ENCODE results near the gene CLOCK. TPM values are rescaled to one million over a fixed set of nuclear protein-coding genes. Genes with fewer than 3 reads are reported as not detected.

The CLOCK gene
- polyA plus RNA-seq, 1 of the 3 experiments (the other 2 are of a cell fraction), result 4.2 TPM

DNA sequence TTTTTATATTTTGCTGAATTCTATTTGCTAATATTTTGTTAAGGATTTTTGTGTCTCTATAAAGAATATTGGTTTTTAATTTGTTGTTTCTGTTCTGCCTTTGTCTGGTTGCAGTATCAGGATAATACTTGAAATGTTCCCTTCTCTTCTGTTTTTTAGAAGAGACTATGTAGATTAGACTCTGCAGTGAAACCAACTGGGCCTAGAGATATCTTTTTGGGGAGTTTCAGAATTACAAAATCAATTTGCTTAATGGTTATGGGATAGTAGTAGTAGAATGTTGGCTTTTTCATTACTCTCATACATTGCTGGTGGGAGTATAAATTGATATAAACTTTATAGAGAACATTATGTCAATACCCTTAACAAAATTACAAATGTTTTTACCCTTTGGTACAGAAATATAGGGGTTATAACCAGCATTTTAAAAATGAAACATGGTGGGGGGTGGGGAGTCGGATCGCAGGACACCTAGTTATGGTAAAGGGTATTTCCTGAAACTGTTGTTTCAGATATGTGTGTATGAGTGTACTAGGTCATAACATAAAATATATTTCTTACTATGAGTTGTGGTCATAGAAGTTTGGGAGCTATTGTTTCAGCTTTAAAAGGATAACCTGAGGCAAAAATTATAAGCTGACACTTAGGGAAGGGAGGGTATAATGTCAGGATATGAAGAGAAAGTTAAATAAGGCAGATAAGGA is 29.0 kb downstream of the CLOCK start:
- ChIA-PET POLR2A (no interaction called here), CTCF (interaction anchor here (1.8 kb wide), 1 partner anchor 8 kb away, joined by 8 read pairs; no protein-coding TSS in a partner anchor)
- no peaks in the 10 kb centered on the region for H3K9me3 ChIP-seq
- H3K9me2 ChIP-seq, result no peaks in the 10 kb centered on the region
- H2AFZ ChIP-seq (ENCODE audit: low read depth), result no peak overlapping the region
- no peak for DNase-seq
- 95% methylated on average over 2 of the region's 2 CpGs for WGBS (ENCODE audit: low lambda C conversion rate)
- H3K4me2 ChIP-seq, result no peak overlapping the region
- H3K4me3 ChIP-seq (ENCODE audit: low read depth in 2 of 2, low read length in 1 of 2), result no peak overlapping the region
- H3K4me1 ChIP-seq (ENCODE audit: control insufficient read depth in 1 of 2, insufficient read depth in 2 of 2, low read depth in 1 of 2, low read length in 1 of 2), result no peaks in the 10 kb centered on the region
- no peak overlapping the region for H3K9ac ChIP-seq
- no peaks in the 10 kb centered on the region for H3K27me3 ChIP-seq (ENCODE audit: insufficient read depth)
- peaks cover 9% of the 10 kb centered on the region for H3F3A ChIP-seq (replicated peaks; ENCODE audit: insufficient read depth)
- H3K27ac ChIP-seq (ENCODE audit: low read depth in 2 of 2, low read length in 1 of 2), result no peak overlapping the region
- peaks cover 0 to 5% of the 10 kb centered on the region in 2 experiments for H3K36me3 ChIP-seq (replicated peaks in 1 of 2; ENCODE audit: control insufficient read depth in 1 of 2, insufficient read depth in 2 of 2, low read length in 1 of 2)
- no peaks in the 10 kb centered on the region for H4K20me1 ChIP-seq (ENCODE audit: insufficient read depth)
- peaks cover 74% of the 10 kb centered on the region for H3K79me2 ChIP-seq (ENCODE audit: insufficient read depth)
- no peak for TF ChIP-seq SIN3A (IDR thresholded peaks at IDR 0.05; ENCODE audit: borderline replicate concordance, low read depth, low read length)
- no peak for TF ChIP-seq CHD2 (IDR thresholded peaks at IDR 0.05; ENCODE audit: low read length, partially characterized antibody)
- TF ChIP-seq TAF1 (IDR thresholded peaks at IDR 0.05; ENCODE audit: borderline replicate concordance, low read depth, low read length), result no peak
- TF ChIP-seq EP300 (IDR thresholded peaks at IDR 0.05; ENCODE audit: borderline replicate concordance in 1 of 2, low read depth in 1 of 2, low read length in 1 of 2), result no peak
- no peak for TF ChIP-seq TCF12 (IDR thresholded peaks at IDR 0.05)
- TF ChIP-seq FOXM1 (IDR thresholded peaks at IDR 0.05; ENCODE audit: low read depth), result no peak
- no peak for TF ChIP-seq NFIC (IDR thresholded peaks at IDR 0.05; ENCODE audit: borderline replicate concordance)
- TF ChIP-seq GATA2 (CRISPR knock-in tag; IDR thresholded peaks at IDR 0.05), result no peak

DNA sequence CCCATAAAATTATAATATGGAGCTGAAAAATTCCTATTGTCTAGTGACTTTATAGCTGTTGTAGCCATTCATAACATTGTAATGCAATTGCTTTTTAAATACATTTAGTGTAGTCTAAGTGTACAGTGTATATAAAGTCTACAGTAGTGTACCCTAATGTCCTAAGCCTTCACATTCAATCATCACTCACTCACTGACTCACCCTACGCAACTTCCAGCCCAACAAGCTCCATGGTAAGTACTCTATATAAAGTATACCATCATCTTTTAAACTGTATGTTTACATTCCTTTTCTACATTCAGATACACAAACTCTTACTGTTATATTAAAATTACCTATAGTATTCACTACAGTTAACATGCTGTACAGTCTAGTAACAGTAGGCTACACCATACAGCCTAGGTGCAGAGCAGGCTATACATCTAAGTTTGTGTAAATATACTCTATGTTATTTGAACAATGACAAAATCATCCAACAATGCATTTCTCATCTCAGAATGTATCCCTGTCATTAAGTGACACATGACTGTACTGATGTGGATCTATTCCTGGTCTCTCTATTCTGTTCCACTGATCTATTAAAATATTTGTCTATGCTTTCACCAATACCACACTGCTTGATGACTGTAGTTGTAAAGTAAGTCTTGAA is 33.7 kb downstream of the CLOCK start:
- Histone ChIP-seq H3K36me3 (replicated peaks in 1 of 2; ENCODE audit: control insufficient read depth in 1 of 2, insufficient read depth in 2 of 2, low read length in 1 of 2) (peaks cover 0 to 5% of the 10 kb centered on the region in 2 experiments), H3K9me2 (no peaks in the 10 kb centered on the region), H2AFZ (ENCODE audit: low read depth) (no peak overlapping the region), H3K27me3 (ENCODE audit: insufficient read depth) (no peaks in the 10 kb centered on the region), H3K9me3 (no peaks in the 10 kb centered on the region), H3F3A (replicated peaks; ENCODE audit: insufficient read depth) (peaks cover 24% of the 10 kb centered on the region), H4K20me1 (ENCODE audit: insufficient read depth) (no peaks in the 10 kb centered on the region), H3K9ac (no peak overlapping the region), H3K27ac (ENCODE audit: low read depth in 2 of 2, low read length in 1 of 2) (no peak overlapping the region), H3K4me1 (ENCODE audit: control insufficient read depth in 1 of 2, insufficient read depth in 2 of 2, low read depth in 1 of 2, low read length in 1 of 2) (no peaks in the 10 kb centered on the region; a peak in 1 of 4 replicates), H3K4me2 (no peak overlapping the region), H3K79me2 (ENCODE audit: insufficient read depth) (peaks cover 54% of the 10 kb centered on the region; the same call in 1 of the 2 replicates), H3K4me3 (ENCODE audit: low read depth in 2 of 2, low read length in 1 of 2) (no peak overlapping the region)
- WGBS (ENCODE audit: low lambda C conversion rate), result 93% methylated on average over 1 of the region's 1 CpG
- ChIA-PET CTCF (no interaction called here), POLR2A (no interaction called here)
- DNase-seq, result no peak
- TF ChIP-seq ELF1 (IDR thresholded peaks at IDR 0.05) (no peak), RFX5 (IDR thresholded peaks at IDR 0.05; ENCODE audit: low read length) (no peak), FOXJ3 (CRISPR knock-in tag; IDR thresholded peaks at IDR 0.05) (no peak), SIN3A (IDR thresholded peaks at IDR 0.05; ENCODE audit: borderline replicate concordance, low read depth, low read length) (no peak), TCF12 (IDR thresholded peaks at IDR 0.05) (no peak), TAF1 (IDR thresholded peaks at IDR 0.05; ENCODE audit: borderline replicate concordance, low read depth, low read length) (no peak), NFIC (IDR thresholded peaks at IDR 0.05; ENCODE audit: borderline replicate concordance) (no peak)
- TF ChIP-seq, protein P1, sequence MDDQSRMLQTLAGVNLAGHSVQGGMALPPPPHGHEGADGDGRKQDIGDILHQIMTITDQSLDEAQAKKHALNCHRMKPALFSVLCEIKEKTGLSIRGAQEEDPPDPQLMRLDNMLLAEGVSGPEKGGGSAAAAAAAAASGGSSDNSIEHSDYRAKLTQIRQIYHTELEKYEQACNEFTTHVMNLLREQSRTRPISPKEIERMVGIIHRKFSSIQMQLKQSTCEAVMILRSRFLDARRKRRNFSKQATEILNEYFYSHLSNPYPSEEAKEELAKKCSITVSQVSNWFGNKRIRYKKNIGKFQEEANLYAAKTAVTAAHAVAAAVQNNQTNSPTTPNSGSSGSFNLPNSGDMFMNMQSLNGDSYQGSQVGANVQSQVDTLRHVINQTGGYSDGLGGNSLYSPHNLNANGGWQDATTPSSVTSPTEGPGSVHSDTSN (IDR thresholded peaks at IDR 0.05), result no peak
- TF ChIP-seq, protein P2, sequence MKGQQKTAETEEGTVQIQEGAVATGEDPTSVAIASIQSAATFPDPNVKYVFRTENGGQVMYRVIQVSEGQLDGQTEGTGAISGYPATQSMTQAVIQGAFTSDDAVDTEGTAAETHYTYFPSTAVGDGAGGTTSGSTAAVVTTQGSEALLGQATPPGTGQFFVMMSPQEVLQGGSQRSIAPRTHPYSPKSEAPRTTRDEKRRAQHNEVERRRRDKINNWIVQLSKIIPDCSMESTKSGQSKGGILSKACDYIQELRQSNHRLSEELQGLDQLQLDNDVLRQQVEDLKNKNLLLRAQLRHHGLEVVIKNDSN (IDR thresholded peaks at IDR 0.05; ENCODE audit: borderline replicate concordance, low read depth), result no peak
- TF ChIP-seq, protein P3, sequence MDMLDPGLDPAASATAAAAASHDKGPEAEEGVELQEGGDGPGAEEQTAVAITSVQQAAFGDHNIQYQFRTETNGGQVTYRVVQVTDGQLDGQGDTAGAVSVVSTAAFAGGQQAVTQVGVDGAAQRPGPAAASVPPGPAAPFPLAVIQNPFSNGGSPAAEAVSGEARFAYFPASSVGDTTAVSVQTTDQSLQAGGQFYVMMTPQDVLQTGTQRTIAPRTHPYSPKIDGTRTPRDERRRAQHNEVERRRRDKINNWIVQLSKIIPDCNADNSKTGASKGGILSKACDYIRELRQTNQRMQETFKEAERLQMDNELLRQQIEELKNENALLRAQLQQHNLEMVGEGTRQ (IDR thresholded peaks at IDR 0.05; ENCODE audit: borderline replicate concordance, low read depth, low read length), result no peak
- TF ChIP-seq, protein P4, sequence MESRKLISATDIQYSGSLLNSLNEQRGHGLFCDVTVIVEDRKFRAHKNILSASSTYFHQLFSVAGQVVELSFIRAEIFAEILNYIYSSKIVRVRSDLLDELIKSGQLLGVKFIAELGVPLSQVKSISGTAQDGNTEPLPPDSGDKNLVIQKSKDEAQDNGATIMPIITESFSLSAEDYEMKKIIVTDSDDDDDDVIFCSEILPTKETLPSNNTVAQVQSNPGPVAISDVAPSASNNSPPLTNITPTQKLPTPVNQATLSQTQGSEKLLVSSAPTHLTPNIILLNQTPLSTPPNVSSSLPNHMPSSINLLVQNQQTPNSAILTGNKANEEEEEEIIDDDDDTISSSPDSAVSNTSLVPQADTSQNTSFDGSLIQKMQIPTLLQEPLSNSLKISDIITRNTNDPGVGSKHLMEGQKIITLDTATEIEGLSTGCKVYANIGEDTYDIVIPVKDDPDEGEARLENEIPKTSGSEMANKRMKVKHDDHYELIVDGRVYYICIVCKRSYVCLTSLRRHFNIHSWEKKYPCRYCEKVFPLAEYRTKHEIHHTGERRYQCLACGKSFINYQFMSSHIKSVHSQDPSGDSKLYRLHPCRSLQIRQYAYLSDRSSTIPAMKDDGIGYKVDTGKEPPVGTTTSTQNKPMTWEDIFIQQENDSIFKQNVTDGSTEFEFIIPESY (IDR thresholded peaks at IDR 0.05; ENCODE audit: borderline replicate concordance, low read depth), result no peak
- TF ChIP-seq, protein P5, sequence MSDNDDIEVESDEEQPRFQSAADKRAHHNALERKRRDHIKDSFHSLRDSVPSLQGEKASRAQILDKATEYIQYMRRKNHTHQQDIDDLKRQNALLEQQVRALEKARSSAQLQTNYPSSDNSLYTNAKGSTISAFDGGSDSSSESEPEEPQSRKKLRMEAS (IDR thresholded peaks at IDR 0.05; ENCODE audit: low read depth), result no peak
